Choroid plexus epithelial cell (primary cell): ENCODE measurements around the gene PPP2R2D.

ENCODE experiments used
- DNase-seq: peaks from one replicate; pipeline ENCODE4 v3.0.0-alpha.2; 2010; ENCODE audit warnings: low read depth
- H3K4me3 ChIP-seq: 2 replicates; pipeline ENCODE4 v1.5.1; 2011; ENCODE audit warnings: low read depth, mild to moderate bottlenecking, control low read depth, low read length, moderate library complexity
- CTCF ChIP-seq: conservative IDR thresholded peaks from 2 replicates; pipeline ENCODE4 v1.5.1; 2011; ENCODE audit warnings: low read depth, mild to moderate bottlenecking, control low read depth, inconsistent platforms, low read length, moderate library complexity

The PPP2R2D gene

GRCh38 chr10:131875501-131875900, 25.3 kb upstream of the PPP2R2D start:
- H3K4me3 ChIP-seq, result no peak overlapping the region
- no peak for DNase-seq
- no peak for TF ChIP-seq CTCF

GRCh38 chr10:131876017-131876416, 24.8 kb upstream of the PPP2R2D start:
- TF ChIP-seq CTCF, result no peak
- DNase-seq, result no peak
- H3K4me3 ChIP-seq, result no peak overlapping the region

GRCh38 chr10:131876508-131876907, 24.3 kb upstream of the PPP2R2D start:
- no peak for TF ChIP-seq CTCF
- DNase-seq, result no peak
- H3K4me3 ChIP-seq, result no peak overlapping the region

GRCh38 chr10:131880016-131880590, 20.7 kb upstream of the PPP2R2D start:
- TF ChIP-seq CTCF, result no peak

GRCh38 chr10:131881104-131881880, 19.5 kb upstream of the PPP2R2D start:
- no peak for TF ChIP-seq CTCF
- no peak overlapping the region for H3K4me3 ChIP-seq
- no peak for DNase-seq

More at GRCh38 chr10:131880016-131880590, 20.7 kb upstream of the PPP2R2D start:
- H3K4me3 ChIP-seq, result no peak overlapping the region
- DNase-seq, result no peak

GRCh38 chr10:131882151-131882550, 18.7 kb upstream of the PPP2R2D start:
- no peak for TF ChIP-seq CTCF
- H3K4me3 ChIP-seq, result no peak overlapping the region
- DNase-seq, result no peak
